GM19438 (cell line): ENCODE results near the gene UBAP2.

ENCODE experiments used
- ATAC-seq: cut with Tn5 transposase; IDR thresholded peaks from one replicate; pipeline ENCODE4 v1.9.1; 2021; ENCODE audit warnings: low read depth; ENCODE audit not compliant: unreplicated experiment

Gene UBAP2

GRCh38 chr9:34048727-34049629, at the start of gene UBAP2:
UBAP2 (minus strand) TSS chr9:34048887; CDS start chr9:34017148, 31,739 bp downstream.
- ATAC-seq = peak; percentile 74

- no peak for ATAC-seq
These were observed 49.6 kb upstream of the UBAP2 start for GRCh38 chr9:34098307-34098706.

- ATAC-seq = no peak
These were observed 49.2 kb upstream of the UBAP2 start for GRCh38 chr9:34097865-34098264.

- no peak for ATAC-seq
These were observed 48.1 kb upstream of the UBAP2 start for GRCh38 chr9:34096751-34097150.

GRCh38 chr9:34093578-34093977, 44.9 kb upstream of the UBAP2 start:
- ATAC-seq = no peak

GRCh38 chr9:34089311-34089710, 40.6 kb upstream of the UBAP2 start:
- ATAC-seq = no peak

- no peak for ATAC-seq
These were observed 38.7 kb upstream of the UBAP2 start for GRCh38 chr9:34087370-34087769.

- ATAC-seq = no peak
These were observed 38.2 kb upstream of the UBAP2 start for GRCh38 chr9:34086864-34087263.

- no peak for ATAC-seq
These were observed 37.2 kb upstream of the UBAP2 start for GRCh38 chr9:34085581-34086500.

GRCh38 chr9:34084562-34084961, 35.9 kb upstream of the UBAP2 start:
- no peak for ATAC-seq

GRCh38 chr9:34079181-34079580, 30.5 kb upstream of the UBAP2 start:
- no peak for ATAC-seq

- no peak for ATAC-seq
These were observed 24.3 kb upstream of the UBAP2 start for GRCh38 chr9:34072868-34073590.

GRCh38 chr9:34072410-34072809, 23.7 kb upstream of the UBAP2 start:
- ATAC-seq = no peak

GRCh38 chr9:34070606-34071324, 22.1 kb upstream of the UBAP2 start:
- no peak for ATAC-seq

- ATAC-seq = no peak
These were observed 21.1 kb upstream of the UBAP2 start for GRCh38 chr9:34069831-34070230.

- no peak for ATAC-seq
These were observed 16.9 kb upstream of the UBAP2 start for GRCh38 chr9:34065541-34065940.

GRCh38 chr9:34059954-34060353, 11.3 kb upstream of the UBAP2 start:
- no peak for ATAC-seq

- ATAC-seq = no peak
These were observed 10.6 kb upstream of the UBAP2 start for GRCh38 chr9:34059281-34059680.

GRCh38 chr9:34049630-34050384, 1.1 kb upstream of the UBAP2 start:
- ATAC-seq = no peak
